IMR-90 (cell line): ENCODE data around the gene NXN. TPM values are rescaled to one million over a fixed set of nuclear protein-coding genes. Genes with fewer than 3 reads are reported as not detected.

Experiments
- ATAC-seq: fragments of 200-7000 bp; cut with Tn5 transposase; 2 replicates; pipeline ENCODE4 v1.9.1; 2020; ENCODE audit warnings: low read depth, mild to moderate bottlenecking, moderate library complexity
- BruUV-seq: library from RNA; stranded (reverse); fragments of 400-500 nt; replicated peaks from 2 replicates; lab custom pipeline; 2021; lab: Mats Ljungman, UMichigan
- CTCF ChIA-PET: fragments of 300-600 bp; formaldehyde crosslinking; extraction: SDS; loops from one replicate; lab custom pipeline; 2021; ENCODE audit warnings: antibody characterized with exemption; lab: Yijun Ruan, JAX
- POLR2A ChIA-PET: fragments of 300-600 bp; sonication (Branson Sonifier 250); formaldehyde crosslinking; loops from one replicate; lab custom pipeline; 2022; ENCODE audit warnings: antibody characterized with exemption; ENCODE audit not compliant: unreplicated experiment; lab: Charles Lee
- DNase-seq: peaks from one replicate; pipeline ENCODE4 v3.0.0; 2013
- H2AFZ ChIP-seq: replicated peaks from 2 replicates; pipeline ENCODE3; 2013; ENCODE audit warnings: low read length, mild to moderate bottlenecking; ENCODE audit not compliant: poor library complexity
- H2AK5ac ChIP-seq: 2 replicates; pipeline ENCODE4 v1.6.1; 2013; ENCODE audit warnings: low read depth, low read length, inconsistent platforms
- H2AK9ac ChIP-seq: replicated peaks from 2 replicates; pipeline ENCODE3; 2013; ENCODE audit warnings: mild to moderate bottlenecking, low read depth, low read length, moderate library complexity; ENCODE audit not compliant: poor library complexity
- H2BK120ac ChIP-seq: 2 replicates; pipeline ENCODE4 v1.6.1; 2013; ENCODE audit warnings: low read depth, low read length, inconsistent platforms
- H2BK15ac ChIP-seq: 3 replicates; pipeline ENCODE4 v1.6.1; 2013; ENCODE audit warnings: low read depth, low read length, inconsistent platforms
- H2BK20ac ChIP-seq: 2 replicates; pipeline ENCODE4 v1.6.1; 2013; ENCODE audit warnings: low read depth, mild to moderate bottlenecking, inconsistent platforms, low read length, moderate library complexity
- H2BK5ac ChIP-seq: 2 replicates; pipeline ENCODE4 v1.6.1; 2013; ENCODE audit warnings: mild to moderate bottlenecking, low read depth, low read length, inconsistent platforms; ENCODE audit not compliant: poor library complexity, severe bottlenecking
- H3K14ac ChIP-seq: replicated peaks from 2 replicates; pipeline ENCODE4 v1.6.1; 2013; ENCODE audit warnings: low read depth, low read length, inconsistent platforms
- H3K18ac ChIP-seq: 2 replicates; pipeline ENCODE4 v1.6.1; 2013; ENCODE audit warnings: low read depth, low read length, control low read depth
- H3K23ac ChIP-seq: 2 replicates; pipeline ENCODE4 v1.6.1; 2013; ENCODE audit warnings: low read depth, low read length, inconsistent platforms
- H3K27ac ChIP-seq: 2 replicates; pipeline ENCODE4 v1.5.1; 2013; ENCODE audit warnings: mild to moderate bottlenecking, control low read depth, low read length; ENCODE audit not compliant: insufficient read depth
- H3K27me3 ChIP-seq: 2 replicates; pipeline ENCODE4 v1.6.1; 2013; ENCODE audit warnings: low read length; ENCODE audit not compliant: control insufficient read depth, insufficient read depth
- H3K36me3 ChIP-seq: 2 replicates; pipeline ENCODE4 v1.6.1; 2013; ENCODE audit warnings: low read length, mixed read lengths; ENCODE audit not compliant: control insufficient read depth, insufficient read depth
- H3K4ac ChIP-seq: 2 replicates; pipeline ENCODE4 v1.6.1; 2013; ENCODE audit warnings: low read depth, low read length, inconsistent platforms
- H3K4me1 ChIP-seq: 2 replicates; pipeline ENCODE4 v1.6.1; 2013; ENCODE audit warnings: low read length, mixed read lengths; ENCODE audit not compliant: control insufficient read depth, insufficient read depth
- H3K4me2 ChIP-seq: 2 replicates; pipeline ENCODE4 v1.6.1; 2013; ENCODE audit warnings: low read depth, mild to moderate bottlenecking, control low read depth, low read length, moderate library complexity
- H3K4me3 ChIP-seq: 2 replicates; pipeline ENCODE4 v1.5.1; 2013; ENCODE audit warnings: low read depth, mild to moderate bottlenecking, control low read depth, low read length, moderate library complexity; ENCODE audit not compliant: insufficient read depth
- H3K56ac ChIP-seq: 2 replicates; pipeline ENCODE4 v1.6.1; 2013; ENCODE audit warnings: low read length, inconsistent platforms; ENCODE audit not compliant: insufficient read depth; ENCODE audit errors: extremely low read depth
- H3K79me1 ChIP-seq, 2 experiments: 2 replicates each; pipeline ENCODE4 v1.6.1; 2013; ENCODE audit warnings: low read length in 2 of 2, inconsistent platforms in 1 of 2, low read depth in 1 of 2
- H3K9ac ChIP-seq: 2 replicates; pipeline ENCODE4 v1.6.1; 2013; ENCODE audit warnings: low read depth, low read length, control low read depth
- H3K9me1 ChIP-seq: 2 replicates; pipeline ENCODE4 v1.6.1; 2013; ENCODE audit warnings: low read length, inconsistent platforms; ENCODE audit not compliant: insufficient read depth
- H3K9me3 ChIP-seq: 2 replicates; pipeline ENCODE4 v1.6.1; 2013; ENCODE audit warnings: low read length; ENCODE audit not compliant: control insufficient read depth, insufficient read depth
- H4K20me1 ChIP-seq: 2 replicates; pipeline ENCODE4 v1.6.1; 2013; ENCODE audit warnings: low read length, inconsistent platforms; ENCODE audit not compliant: insufficient read depth
- H4K5ac ChIP-seq: 2 replicates; pipeline ENCODE4 v1.6.1; 2013; ENCODE audit warnings: mild to moderate bottlenecking, low read depth, low read length, control low read depth
- H4K8ac ChIP-seq, 2 experiments: 2 replicates each; pipeline ENCODE4 v1.6.1; 2013; ENCODE audit warnings: low read depth in 2 of 2, low read length in 2 of 2, control low read depth in 1 of 2, inconsistent platforms in 1 of 2
- H4K91ac ChIP-seq: 2 replicates; pipeline ENCODE4 v1.6.1; 2013; ENCODE audit warnings: low read depth, low read length, inconsistent platforms; ENCODE audit not compliant: insufficient read depth
- SMC3 ChIP-seq: fragments of 150-350 bp; IDR thresholded peaks from 2 replicates; pipeline ENCODE4 v1.6.1; 2016; ENCODE audit warnings: low read depth, mild to moderate bottlenecking, antibody characterized with exemption, low read length, moderate library complexity
- WGBS, 2 experiments: methylation state at CpG; one replicate each; pipeline versions ENCODE4 v1.1.5 to v1.1.7; 2013; ENCODE audit warnings: missing lambda C conversion rate in 2 of 2; ENCODE audit not compliant: insufficient read length in 1 of 2; ENCODE audit errors: extremely low coverage in 2 of 2; 5-methylcytosine and 5-hydroxymethylcytosine counted together
- dilution Hi-C: fragments of 300-500 bp; cut with HindIII; formaldehyde crosslinking; loops from one replicate; pipeline ENCODE4 v1.14.3; 2018; ENCODE audit warnings: low sequenced_read_pairs; ENCODE audit not compliant: unreplicated experiment
- in situ Hi-C: fragments of 300-500 bp; cut with MboI; formaldehyde crosslinking; loops from 3 replicates; pipeline ENCODE4 v1.14.3; 2019; ENCODE audit warnings: low sequenced_read_pairs, inconsistent platforms, mixed read lengths
- intact Hi-C: fragments of 100-400 bp; cut with micrococcal nuclease; formaldehyde crosslinking; loops from 2 replicates; pipeline ENCODE4 v1.10.0; 2022
- polyA plus RNA-seq, 3 experiments: library from polyadenylated mRNA; depleted of rRNA; stranded (reverse); fragments of >200 nt; gene quantifications; 2 replicates each; pipeline ENCODE4 v1.2.3, GENCODE V29; 2012; ENCODE audit warnings: low replicate concordance in 1 of 3
- total RNA-seq: library from RNA; depleted of rRNA; stranded (reverse); fragments of >200 nt; gene quantifications from 2 replicates; pipeline ENCODE4 v1.2.3, GENCODE V29; 2012

NXN gene
- total and polyA plus RNA-seq, 2 of the 4 experiments (the other 2 are of a cell fraction), result 52.5 to 116 TPM

- Histone ChIP-seq H2AFZ (no peak overlapping the region), H3K9ac (no peak overlapping the region), H3K56ac (no peak overlapping the region), H3K4me3 (no peak overlapping the region), H2BK120ac (no peak overlapping the region), H2BK15ac (no peak overlapping the region), H2BK5ac (no peak overlapping the region), H2AK5ac (no peak overlapping the region), H3K14ac (no peak overlapping the region), H3K18ac (no peak overlapping the region), H3K23ac (no peak overlapping the region), H2BK20ac (no peak overlapping the region), H3K79me1 (peaks cover 18 to 42% of the 10 kb centered on the region in 2 experiments; a peak in 3 of 4 replicates), H3K36me3 (peaks cover 13% of the 10 kb centered on the region; the same call in 1 of the 2 replicates), H3K9me3 (no peaks in the 10 kb centered on the region), H4K91ac (no peak overlapping the region), H4K20me1 (peaks cover 52% of the 10 kb centered on the region), H3K27ac (no peak overlapping the region), H3K4me2 (no peak overlapping the region), H3K9me1 (peaks cover 6% of the 10 kb centered on the region; the same call in 1 of the 2 replicates), H3K4me1 (no peaks in the 10 kb centered on the region), H2AK9ac (no peak overlapping the region), H3K4ac (no peak overlapping the region), H4K8ac (no peak overlapping the region), H4K5ac (no peak overlapping the region), H3K27me3 (no peaks in the 10 kb centered on the region)
- DNase-seq, result no peak
- in situ Hi-C loops, result no loop called here
- no TSS peak for BruUV-seq
- dilution Hi-C loops, result no loop called here
- intact Hi-C loops, result no loop called here
- WGBS, 2 experiments, result 50% methylated on average over 2 of the region's 7 CpGs; no CpG with 5 or more reads in 1 of the 2 experiments
- ChIA-PET CTCF (no interaction called here), POLR2A (no interaction called here)
- ATAC-seq, result no peak
- no peak for TF ChIP-seq SMC3
Measured at GRCh38 chr17:830950-831349, 148.6 kb downstream of the NXN start.
